Aorta (tissue), 5 donors: ENCODE data around the gene GPD2. TPM values are rescaled to one million over a fixed set of nuclear protein-coding genes. Genes with fewer than 3 reads are reported as not detected.
"Not testable (repeated sequence)": the region's sequence is repeated elsewhere in the genome, so short reads cannot be mapped to it uniquely, and the experiment has no call there.

Experiments used
- ATAC-seq: fragments of 200-7000 bp; cut with Tn5 transposase; one replicate; pipeline ENCODE4 v1.9.1; 2022; ENCODE audit warnings: moderate library complexity; ENCODE audit not compliant: low FRiP score
- DNase-seq, 2 donors: peaks; one replicate each; pipeline ENCODE4 v3.0.0-alpha.2; 2020
- H3K27ac ChIP-seq, 2 donors: one replicate each; pipeline ENCODE4 v1.5.1; 2013; ENCODE audit warnings: low read length in 2 of 2, mild to moderate bottlenecking in 2 of 2, moderate library complexity in 2 of 2, control low read depth in 1 of 2, inconsistent platforms in 1 of 2, low read depth in 1 of 2
- H3K27me3 ChIP-seq, 2 donors: one replicate each; pipeline ENCODE4 v1.6.1; 2013; ENCODE audit warnings: control low read depth in 1 of 2, low read length in 1 of 2, mild to moderate bottlenecking in 1 of 2, moderate library complexity in 1 of 2; ENCODE audit not compliant: insufficient read depth in 2 of 2, control insufficient read depth in 1 of 2
- H3K36me3 ChIP-seq, 2 donors: one replicate each; pipeline ENCODE4 v1.6.1; 2013; ENCODE audit warnings: control low read depth in 1 of 2, low read length in 1 of 2, mild to moderate bottlenecking in 1 of 2; ENCODE audit not compliant: insufficient read depth in 2 of 2, control insufficient read depth in 1 of 2
- H3K4me1 ChIP-seq, 2 donors: one replicate each; pipeline ENCODE4 v1.6.1; 2013; ENCODE audit warnings: low read length in 2 of 2, control low read depth in 1 of 2, mild to moderate bottlenecking in 1 of 2, moderate library complexity in 1 of 2; ENCODE audit not compliant: insufficient read depth in 2 of 2, control insufficient read depth in 1 of 2
- H3K4me3 ChIP-seq, 2 donors: one replicate each; pipeline ENCODE4 v1.5.1; 2013; ENCODE audit warnings: low read length in 2 of 2, control low read depth in 1 of 2, mild to moderate bottlenecking in 1 of 2
- H3K9me3 ChIP-seq: one replicate; pipeline ENCODE4 v1.6.1; 2013; ENCODE audit warnings: mild to moderate bottlenecking, low read length; ENCODE audit not compliant: control insufficient read depth
- WGBS, 2 donors: extraction: QIAGEN DNeasy Blood & Tissue Kit; methylation state at CpG; one replicate each; pipeline ENCODE4 v1.1.7; 2013; 5-methylcytosine and 5-hydroxymethylcytosine counted together
- intact Hi-C, 2 donors: fragments of 100-400 bp; cut with DNase I; formaldehyde crosslinking; loops; one replicate each; pipeline versions ENCODE4 v1.14.2 to v1.15.0; 2022
- polyA plus RNA-seq, 2 donors: library from polyadenylated mRNA; stranded (reverse); fragments of 200-250 nt; gene quantifications; one replicate each; pipeline ENCODE4 v1.2.3, GENCODE V29; 2013
- total RNA-seq, 2 donors: library from RNA; stranded (reverse); fragmentation: NEBNext Ultra II Directional; extraction: Animal tissue kit (Norgen Biotek cat#: 25700); gene quantifications; one replicate each; pipeline ENCODE4 v1.2.1, GENCODE V29; 2021
- donor health status: healthy with polysubstance abuse.
- donor health status: Bipolar disorder and iron deficiency.
- donor health status: DM: no; HTN: no; CAD: no.
- donor health status: DM: no; HTN: no; CAD: no.
- donor health status: DM: yes; HTN: yes; CAD: no.

The GPD2 gene
- total and polyA plus RNA-seq, 4 donors = 3.9 to 31.3 (median 13.9) TPM

- no peaks in the 10 kb centered on the region for H3K4me1 ChIP-seq
- ATAC-seq (no peak), DNase-seq (no peak)
- H3K36me3 ChIP-seq = no peaks in the 10 kb centered on the region
- WGBS, 2 donors = 41 to 53% methylated on average over 2 of the region's 2 CpGs
- H3K4me3 ChIP-seq = no peak overlapping the region
- intact Hi-C loops = no loop called here
- no peak overlapping the region for H3K27ac ChIP-seq
- H3K27me3 ChIP-seq = no peaks in the 10 kb centered on the region
- H3K9me3 ChIP-seq = no peaks in the 10 kb centered on the region
Observed at GRCh38 chr2:156615836-156616322, 179.7 kb downstream of the GPD2 start.

- H3K27me3 ChIP-seq, H3K36me3 ChIP-seq, ATAC-seq, H3K9me3 ChIP-seq, H3K27ac ChIP-seq, DNase-seq, H3K4me1 ChIP-seq, intact Hi-C loops, H3K4me3 ChIP-seq: not testable (repeated sequence)
- 97 to 98% methylated on average over 32 to 33 of the region's 33 CpGs for WGBS, 2 donors
Observed at GRCh38 chr2:156618071-156618470, 181.9 kb downstream of the GPD2 start.

GRCh38 chr2:156619021-156619539 lies 182.9 kb downstream of the GPD2 start:
- Histone ChIP-seq H3K4me1 (no peaks in the 10 kb centered on the region), H3K27me3 (no peaks in the 10 kb centered on the region), H3K36me3 (no peaks in the 10 kb centered on the region), H3K4me3 (no peak overlapping the region), H3K27ac (no peak overlapping the region), H3K9me3 (peaks cover 2% of the 10 kb centered on the region)
- ATAC-seq (no peak), DNase-seq (no peak)
- WGBS, 2 donors = 88 to 94% methylated on average over 2 of the region's 2 CpGs
- intact Hi-C loops = no loop called here

- Histone ChIP-seq H3K27me3 (no peaks in the 10 kb centered on the region), H3K4me3 (no peak overlapping the region), H3K9me3 (peaks cover 2% of the 10 kb centered on the region), H3K4me1 (no peaks in the 10 kb centered on the region), H3K27ac (no peak overlapping the region), H3K36me3 (no peaks in the 10 kb centered on the region)
- intact Hi-C loops = no loop called here
- WGBS, 2 donors = 78 to 80% methylated on average over 1 of the region's 1 CpG
- DNase-seq (no peak), ATAC-seq (no peak)
Observed at GRCh38 chr2:156622491-156622890, 186.3 kb downstream of the GPD2 start.

GRCh38 chr2:156625360-156626170 lies 189.4 kb downstream of the GPD2 start:
- H3K36me3 ChIP-seq = no peaks in the 10 kb centered on the region
- H3K27ac ChIP-seq = no peak overlapping the region
- intact Hi-C loops = no loop called here
- peak; percentile 11 for ATAC-seq
- WGBS, 2 donors = 41 to 53% methylated on average over 5 of the region's 5 CpGs
- no peak overlapping the region for H3K4me3 ChIP-seq
- H3K9me3 ChIP-seq = peaks cover 2% of the 10 kb centered on the region
- no peaks in the 10 kb centered on the region for H3K27me3 ChIP-seq
- no peak for DNase-seq
- no peaks in the 10 kb centered on the region for H3K4me1 ChIP-seq

- Histone ChIP-seq H3K9me3 (peaks cover 2% of the 10 kb centered on the region), H3K27ac (no peak overlapping the region), H3K27me3 (peaks cover 0 to 2% of the 10 kb centered on the region in 2 donors), H3K36me3 (no peaks in the 10 kb centered on the region), H3K4me3 (no peak overlapping the region), H3K4me1 (no peaks in the 10 kb centered on the region)
- ATAC-seq (no peak), DNase-seq (no peak)
- WGBS, 2 donors = 85 to 86% methylated on average over 1 of the region's 1 CpG
- intact Hi-C loops = no loop called here
Observed at GRCh38 chr2:156626931-156627330, 190.8 kb downstream of the GPD2 start.

- ATAC-seq (no peak), DNase-seq (no peak)
- no peaks in the 10 kb centered on the region for H3K36me3 ChIP-seq
- 31 to 39% methylated on average over 1 of the region's 1 CpG for WGBS, 2 donors
- no peaks in the 10 kb centered on the region for H3K9me3 ChIP-seq
- no peak overlapping the region for H3K27ac ChIP-seq
- H3K4me1 ChIP-seq = no peaks in the 10 kb centered on the region
- H3K4me3 ChIP-seq = no peak overlapping the region
- intact Hi-C loops = no loop called here
- peaks cover 0 to 2% of the 10 kb centered on the region in 2 donors for H3K27me3 ChIP-seq
Observed at GRCh38 chr2:156630579-156631337, 194.6 kb downstream of the GPD2 start.

- Histone ChIP-seq H3K27me3 (peaks cover 0 to 2% of the 10 kb centered on the region in 2 donors), H3K27ac (no peak overlapping the region), H3K36me3 (no peaks in the 10 kb centered on the region), H3K4me3 (no peak overlapping the region), H3K4me1 (no peaks in the 10 kb centered on the region), H3K9me3 (no peaks in the 10 kb centered on the region)
- no peak for ATAC-seq
- intact Hi-C loops = no loop called here
- 85 to 86% methylated on average over 3 of the region's 3 CpGs for WGBS, 2 donors
- DNase-seq = no peak
Observed at GRCh38 chr2:156635646-156636045, 199.5 kb downstream of the GPD2 start.
